Measurements from ENCODE around the gene MT1A. TPM values are rescaled to one million over a fixed set of nuclear protein-coding genes. Genes with fewer than 3 reads are reported as not detected.
A peak's percentile ranks its signal among the peaks of the same experiment; 100 is the strongest.
"Not testable (repeated sequence)": the region's sequence is repeated elsewhere in the genome, so short reads cannot be mapped to it uniquely, and the experiment has no call there.

MT1A gene
- total and polyA plus RNA-seq, 5 donors = 1.6 to 73.4 (median 8.9) TPM

- Histone ChIP-seq H3K27ac (ENCODE audit: low read length) (peak overlapping the region; percentile 92), H3K9me3 (ENCODE audit: control insufficient read depth, low read length) (no peaks in the 10 kb centered on the region), H3K4me3 (ENCODE audit: low read length) (no peak overlapping the region), H3K27me3 (ENCODE audit: control insufficient read depth, insufficient read depth) (no peaks in the 10 kb centered on the region), H3K4me1 (ENCODE audit: control insufficient read depth, insufficient read depth, low read length) (peaks cover 17% of the 10 kb centered on the region)
- ATAC-seq (peak in 1 of 2 donors; percentile 2), DNase-seq (peak in 1 of 3 donors; percentile 22)
- WGBS = 18% methylated on average over 2 of the region's 2 CpGs
- intact Hi-C loops (cut with DNase I) = no loop called here
Observed at GRCh38 chr16:56610609-56611111, 27.8 kb upstream of the MT1A start.

- DNase-seq (peak; percentile 82 to 90 (median 83)), ATAC-seq (peak; percentile 43 to 64)
- Histone ChIP-seq H3K9me3 (ENCODE audit: control insufficient read depth, low read length) (no peaks in the 10 kb centered on the region), H3K27ac (ENCODE audit: low read length) (peak overlapping the region; percentile 94), H3K4me3 (ENCODE audit: low read length) (no peak overlapping the region), H3K27me3 (ENCODE audit: control insufficient read depth, insufficient read depth) (no peaks in the 10 kb centered on the region), H3K4me1 (ENCODE audit: control insufficient read depth, insufficient read depth, low read length) (peaks cover 11% of the 10 kb centered on the region)
- intact Hi-C loops (cut with DNase I) = no loop called here
- WGBS = 42% methylated on average over 2 of the region's 2 CpGs
Observed at GRCh38 chr16:56611281-56611833, 27.1 kb upstream of the MT1A start.

GRCh38 chr16:56613706-56614105 is 24.8 kb upstream of the MT1A start:
- H3K4me1 ChIP-seq (ENCODE audit: control insufficient read depth, insufficient read depth, low read length) = peaks cover 17% of the 10 kb centered on the region
- DNase-seq = no peak
- H3K27me3 ChIP-seq (ENCODE audit: control insufficient read depth, insufficient read depth) = no peaks in the 10 kb centered on the region
- no peaks in the 10 kb centered on the region for H3K9me3 ChIP-seq (ENCODE audit: control insufficient read depth, low read length)
- H3K4me3 ChIP-seq (ENCODE audit: low read length) = no peak overlapping the region
- intact Hi-C loops (cut with DNase I) = no loop called here
- H3K27ac ChIP-seq (ENCODE audit: low read length) = no peak overlapping the region
- no peak for ATAC-seq

- no peaks in the 10 kb centered on the region for H3K9me3 ChIP-seq (ENCODE audit: control insufficient read depth, low read length)
- peaks cover 19% of the 10 kb centered on the region for H3K4me1 ChIP-seq (ENCODE audit: control insufficient read depth, insufficient read depth, low read length)
- no peak for ATAC-seq
- H3K27me3 ChIP-seq (ENCODE audit: control insufficient read depth, insufficient read depth) = no peaks in the 10 kb centered on the region
- intact Hi-C loops (cut with DNase I) = no loop called here
- no peak overlapping the region for H3K4me3 ChIP-seq (ENCODE audit: low read length)
- no peak overlapping the region for H3K27ac ChIP-seq (ENCODE audit: low read length)
- DNase-seq = no peak
Observed at GRCh38 chr16:56614549-56614991, 23.9 kb upstream of the MT1A start.

GRCh38 chr16:56615353-56615752 is 23.1 kb upstream of the MT1A start:
- ATAC-seq (no peak), DNase-seq (no peak)
- intact Hi-C loops (cut with DNase I) = no loop called here
- Histone ChIP-seq H3K27me3 (ENCODE audit: control insufficient read depth, insufficient read depth) (no peaks in the 10 kb centered on the region), H3K27ac (ENCODE audit: low read length) (no peak overlapping the region), H3K4me3 (ENCODE audit: low read length) (no peak overlapping the region), H3K4me1 (ENCODE audit: control insufficient read depth, insufficient read depth, low read length) (peaks cover 19% of the 10 kb centered on the region), H3K9me3 (ENCODE audit: control insufficient read depth, low read length) (no peaks in the 10 kb centered on the region)
- 95% methylated on average over 3 of the region's 3 CpGs for WGBS

- DNase-seq (no peak), ATAC-seq (peak; percentile 21 to 25)
- peak overlapping the region; percentile 39 for H3K4me3 ChIP-seq (ENCODE audit: low read length)
- H3K9me3 ChIP-seq (ENCODE audit: control insufficient read depth, low read length) = no peaks in the 10 kb centered on the region
- peak overlapping the region; percentile 22 for H3K27ac ChIP-seq (ENCODE audit: low read length)
- WGBS = 46% methylated on average over 23 of the region's 23 CpGs
- H3K4me1 ChIP-seq (ENCODE audit: control insufficient read depth, insufficient read depth, low read length) = peaks cover 12% of the 10 kb centered on the region
- no peaks in the 10 kb centered on the region for H3K27me3 ChIP-seq (ENCODE audit: control insufficient read depth, insufficient read depth)
- intact Hi-C loops (cut with DNase I) = no loop called here
Observed at GRCh38 chr16:56616608-56617211, 21.8 kb upstream of the MT1A start.

- Histone ChIP-seq H3K4me1 (ENCODE audit: control insufficient read depth, insufficient read depth, low read length) (peaks cover 11% of the 10 kb centered on the region), H3K27ac (ENCODE audit: low read length) (peak overlapping the region; percentile 75), H3K9me3 (ENCODE audit: control insufficient read depth, low read length) (no peaks in the 10 kb centered on the region), H3K27me3 (ENCODE audit: control insufficient read depth, insufficient read depth) (no peaks in the 10 kb centered on the region), H3K4me3 (ENCODE audit: low read length) (peak overlapping the region; percentile 39)
- intact Hi-C loops (cut with DNase I) = no loop called here
- WGBS = 2% methylated on average over 41 of the region's 41 CpGs
- ATAC-seq (peak; percentile 96), DNase-seq (peak; percentile 90 to 95 (median 95))
Observed at GRCh38 chr16:56617212-56618085, 21.0 kb upstream of the MT1A start.

- ATAC-seq (no peak), DNase-seq (no peak)
- Histone ChIP-seq H3K9me3 (ENCODE audit: control insufficient read depth, low read length) (no peaks in the 10 kb centered on the region), H3K4me3 (ENCODE audit: low read length) (peak overlapping the region; percentile 39), H3K27ac (ENCODE audit: low read length) (peak overlapping the region; percentile 75), H3K4me1 (ENCODE audit: control insufficient read depth, insufficient read depth, low read length) (peaks cover 11% of the 10 kb centered on the region), H3K27me3 (ENCODE audit: control insufficient read depth, insufficient read depth) (no peaks in the 10 kb centered on the region)
- intact Hi-C loops (cut with DNase I) = no loop called here
- WGBS = 70% methylated on average over 6 of the region's 6 CpGs
Observed at GRCh38 chr16:56618138-56618537, 20.3 kb upstream of the MT1A start.

- no peak overlapping the region for H3K4me3 ChIP-seq (ENCODE audit: low read length)
- H3K27me3 ChIP-seq (ENCODE audit: control insufficient read depth, insufficient read depth) = no peaks in the 10 kb centered on the region
- no peak for ATAC-seq
- WGBS = 73% methylated on average over 8 of the region's 8 CpGs
- peaks cover 11% of the 10 kb centered on the region for H3K4me1 ChIP-seq (ENCODE audit: control insufficient read depth, insufficient read depth, low read length)
- H3K9me3 ChIP-seq (ENCODE audit: control insufficient read depth, low read length) = no peaks in the 10 kb centered on the region
- DNase-seq = no peak
- intact Hi-C loops (cut with DNase I) = no loop called here
- no peak overlapping the region for H3K27ac ChIP-seq (ENCODE audit: low read length)
Observed at GRCh38 chr16:56620339-56620897, 18.0 kb upstream of the MT1A start.

GRCh38 chr16:56621665-56622445 is 16.6 kb upstream of the MT1A start:
- WGBS = 75% methylated on average over 4 of the region's 4 CpGs
- ATAC-seq; H3K4me3 ChIP-seq (ENCODE audit: low read length); intact Hi-C loops (cut with DNase I); H3K27me3 ChIP-seq (ENCODE audit: control insufficient read depth, insufficient read depth); DNase-seq; H3K9me3 ChIP-seq (ENCODE audit: control insufficient read depth, low read length): not testable (repeated sequence)
- Histone ChIP-seq H3K27ac (ENCODE audit: low read length) (peak overlapping the region; percentile 5), H3K4me1 (ENCODE audit: control insufficient read depth, insufficient read depth, low read length) (peaks cover 13% of the 10 kb centered on the region)
